Neural progenitor cell (in vitro differentiated cells): ENCODE results near the gene DGKD.

ENCODE experiments used
- EZH2 ChIP-seq: fragments of 200-600 bp; sonication (generic); IDR thresholded peaks from 2 replicates; pipeline ENCODE4 v1.6.1; 2017; ENCODE audit warnings: antibody characterized with exemption, mild to moderate bottlenecking, moderate library complexity
- TF ChIP-seq, protein P1 (sequence below): fragments of 200-600 bp; sonication (generic); IDR thresholded peaks from 2 replicates; pipeline ENCODE4 v1.5.1; 2017; ENCODE audit warnings: antibody characterized with exemption, mild to moderate bottlenecking

- TF ChIP-seq, protein P1, sequence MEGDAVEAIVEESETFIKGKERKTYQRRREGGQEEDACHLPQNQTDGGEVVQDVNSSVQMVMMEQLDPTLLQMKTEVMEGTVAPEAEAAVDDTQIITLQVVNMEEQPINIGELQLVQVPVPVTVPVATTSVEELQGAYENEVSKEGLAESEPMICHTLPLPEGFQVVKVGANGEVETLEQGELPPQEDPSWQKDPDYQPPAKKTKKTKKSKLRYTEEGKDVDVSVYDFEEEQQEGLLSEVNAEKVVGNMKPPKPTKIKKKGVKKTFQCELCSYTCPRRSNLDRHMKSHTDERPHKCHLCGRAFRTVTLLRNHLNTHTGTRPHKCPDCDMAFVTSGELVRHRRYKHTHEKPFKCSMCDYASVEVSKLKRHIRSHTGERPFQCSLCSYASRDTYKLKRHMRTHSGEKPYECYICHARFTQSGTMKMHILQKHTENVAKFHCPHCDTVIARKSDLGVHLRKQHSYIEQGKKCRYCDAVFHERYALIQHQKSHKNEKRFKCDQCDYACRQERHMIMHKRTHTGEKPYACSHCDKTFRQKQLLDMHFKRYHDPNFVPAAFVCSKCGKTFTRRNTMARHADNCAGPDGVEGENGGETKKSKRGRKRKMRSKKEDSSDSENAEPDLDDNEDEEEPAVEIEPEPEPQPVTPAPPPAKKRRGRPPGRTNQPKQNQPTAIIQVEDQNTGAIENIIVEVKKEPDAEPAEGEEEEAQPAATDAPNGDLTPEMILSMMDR, result no peak
- no peak for TF ChIP-seq EZH2
Observed at GRCh38 chr2:233320470-233320869, 33.8 kb upstream of the DGKD start.
